ENCODE results near the gene LY6G5B.

The LY6G5B gene

DNA sequence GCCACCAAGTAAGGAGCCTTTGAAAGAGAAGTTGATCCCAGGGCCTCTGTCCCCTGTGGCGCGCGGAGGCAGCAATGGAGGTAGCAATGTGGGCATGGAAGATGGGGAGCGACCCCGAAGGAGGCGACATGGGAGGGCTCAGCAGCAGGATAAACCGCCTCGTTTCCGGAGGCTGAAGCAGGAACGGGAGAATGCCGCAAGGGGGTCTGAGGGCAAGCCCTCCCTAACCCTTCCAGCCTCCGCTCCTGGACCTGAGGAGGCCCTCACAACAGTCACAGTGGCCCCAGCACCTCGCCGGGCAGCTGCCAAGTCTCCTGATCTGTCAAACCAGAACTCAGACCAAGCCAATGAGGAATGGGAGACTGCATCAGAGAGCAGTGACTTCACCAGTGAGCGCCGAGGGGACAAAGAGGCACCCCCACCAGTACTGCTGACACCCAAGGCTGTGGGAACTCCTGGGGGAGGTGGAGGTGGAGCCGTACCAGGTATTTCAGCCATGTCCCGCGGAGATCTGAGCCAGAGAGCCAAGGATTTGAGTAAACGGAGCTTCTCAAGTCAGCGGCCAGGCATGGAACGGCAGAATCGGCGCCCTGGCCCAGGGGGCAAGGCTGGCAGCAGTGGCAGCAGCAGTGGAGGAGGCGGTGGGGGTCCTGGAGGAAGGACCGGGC lies 37.4 kb upstream of the LY6G5B start:
- TF ChIP-seq, protein P1, sequence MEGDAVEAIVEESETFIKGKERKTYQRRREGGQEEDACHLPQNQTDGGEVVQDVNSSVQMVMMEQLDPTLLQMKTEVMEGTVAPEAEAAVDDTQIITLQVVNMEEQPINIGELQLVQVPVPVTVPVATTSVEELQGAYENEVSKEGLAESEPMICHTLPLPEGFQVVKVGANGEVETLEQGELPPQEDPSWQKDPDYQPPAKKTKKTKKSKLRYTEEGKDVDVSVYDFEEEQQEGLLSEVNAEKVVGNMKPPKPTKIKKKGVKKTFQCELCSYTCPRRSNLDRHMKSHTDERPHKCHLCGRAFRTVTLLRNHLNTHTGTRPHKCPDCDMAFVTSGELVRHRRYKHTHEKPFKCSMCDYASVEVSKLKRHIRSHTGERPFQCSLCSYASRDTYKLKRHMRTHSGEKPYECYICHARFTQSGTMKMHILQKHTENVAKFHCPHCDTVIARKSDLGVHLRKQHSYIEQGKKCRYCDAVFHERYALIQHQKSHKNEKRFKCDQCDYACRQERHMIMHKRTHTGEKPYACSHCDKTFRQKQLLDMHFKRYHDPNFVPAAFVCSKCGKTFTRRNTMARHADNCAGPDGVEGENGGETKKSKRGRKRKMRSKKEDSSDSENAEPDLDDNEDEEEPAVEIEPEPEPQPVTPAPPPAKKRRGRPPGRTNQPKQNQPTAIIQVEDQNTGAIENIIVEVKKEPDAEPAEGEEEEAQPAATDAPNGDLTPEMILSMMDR (conservative IDR thresholded peaks at IDR 0.05; ENCODE audit: low read length), result no peak
- DNase-seq (ENCODE audit: low read depth), result no peak
- no peak overlapping the region for H3K4me3 ChIP-seq (ENCODE audit: low read length)

DNA sequence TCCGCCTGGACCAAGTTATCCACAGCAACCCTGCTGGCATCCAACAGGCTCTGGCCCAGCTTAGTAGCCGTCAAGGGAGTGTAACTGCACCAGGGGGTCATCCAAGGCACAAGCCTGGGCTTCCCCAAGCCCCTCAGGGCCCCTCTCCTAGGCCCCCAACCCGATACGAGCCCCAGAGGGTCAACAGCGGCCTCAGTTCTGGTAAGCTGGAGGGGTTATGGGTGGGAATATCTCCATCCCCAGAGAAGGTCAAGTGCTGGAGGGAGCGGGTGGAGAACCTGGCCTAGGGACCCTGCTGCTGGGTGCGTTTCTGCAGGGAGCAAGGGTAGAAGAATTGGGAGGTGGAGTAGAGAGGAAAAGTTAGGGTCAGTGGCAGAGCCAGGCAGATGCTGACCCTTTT lies 36.3 kb upstream of the LY6G5B start:
- TF ChIP-seq, protein P1 (conservative IDR thresholded peaks at IDR 0.05; ENCODE audit: low read length), result no peak

DNA sequence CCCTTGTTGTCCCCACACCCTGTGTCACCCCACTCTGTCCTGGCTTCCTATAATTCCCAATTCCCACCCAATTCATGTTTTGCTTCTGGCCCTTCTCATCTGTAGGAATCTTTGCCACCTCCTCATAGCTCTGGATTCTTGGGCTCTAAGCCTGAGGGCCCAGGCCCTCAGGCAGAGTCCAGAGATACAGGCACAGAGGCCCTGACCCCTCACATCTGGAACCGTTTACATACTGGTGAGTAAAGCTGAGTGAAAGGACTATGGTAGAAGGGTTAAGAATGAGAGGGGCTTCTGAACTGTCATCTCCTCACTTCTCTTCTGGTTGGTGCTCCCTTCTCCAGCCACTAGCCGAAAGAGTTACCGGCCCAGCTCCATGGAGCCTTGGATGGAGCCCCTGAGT lies 35.6 kb upstream of the LY6G5B start:
- no peak overlapping the region for H3K4me3 ChIP-seq (ENCODE audit: low read length)
- TF ChIP-seq, protein P1 (conservative IDR thresholded peaks at IDR 0.05; ENCODE audit: low read length), result no peak
- DNase-seq (ENCODE audit: low read depth), result no peak

More for the DNA sequence above, 36.3 kb upstream of the LY6G5B start:
- no peak for DNase-seq (ENCODE audit: low read depth)
- H3K4me3 ChIP-seq (ENCODE audit: low read length), result no peak overlapping the region

DNA sequence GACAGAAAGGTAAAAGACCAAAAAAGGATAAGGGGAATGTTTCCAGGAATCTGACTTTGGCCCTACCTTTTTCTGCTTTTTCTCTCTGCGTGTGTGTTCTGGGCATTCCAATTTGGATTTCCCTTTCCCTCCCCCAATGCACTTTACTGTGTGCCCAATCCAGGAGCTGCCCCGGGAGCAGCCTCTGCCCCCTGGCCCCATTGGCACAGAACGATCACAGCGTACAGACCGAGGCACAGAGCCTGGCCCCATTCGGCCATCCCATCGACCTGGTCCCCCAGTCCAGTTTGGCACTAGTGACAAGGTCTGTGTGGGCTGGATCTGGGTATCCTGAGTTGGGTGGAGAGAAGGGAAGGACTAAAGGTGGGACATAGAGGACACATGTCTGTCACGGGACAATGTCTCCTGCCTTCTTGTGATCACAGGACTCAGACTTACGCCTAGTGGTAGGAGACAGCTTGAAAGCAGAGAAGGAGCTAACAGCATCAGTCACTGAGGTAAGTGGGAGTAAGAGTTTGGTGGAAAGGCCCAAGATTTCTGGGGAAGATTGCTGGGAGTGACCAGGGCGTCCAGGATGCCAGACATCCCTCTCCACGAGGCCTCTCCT lies 34.7 kb upstream of the LY6G5B start:
- TF ChIP-seq, protein P1 (conservative IDR thresholded peaks at IDR 0.05; ENCODE audit: low read length), result no peak
- no peak for DNase-seq (ENCODE audit: low read depth)
- H3K4me3 ChIP-seq (ENCODE audit: low read length), result no peak overlapping the region

DNA sequence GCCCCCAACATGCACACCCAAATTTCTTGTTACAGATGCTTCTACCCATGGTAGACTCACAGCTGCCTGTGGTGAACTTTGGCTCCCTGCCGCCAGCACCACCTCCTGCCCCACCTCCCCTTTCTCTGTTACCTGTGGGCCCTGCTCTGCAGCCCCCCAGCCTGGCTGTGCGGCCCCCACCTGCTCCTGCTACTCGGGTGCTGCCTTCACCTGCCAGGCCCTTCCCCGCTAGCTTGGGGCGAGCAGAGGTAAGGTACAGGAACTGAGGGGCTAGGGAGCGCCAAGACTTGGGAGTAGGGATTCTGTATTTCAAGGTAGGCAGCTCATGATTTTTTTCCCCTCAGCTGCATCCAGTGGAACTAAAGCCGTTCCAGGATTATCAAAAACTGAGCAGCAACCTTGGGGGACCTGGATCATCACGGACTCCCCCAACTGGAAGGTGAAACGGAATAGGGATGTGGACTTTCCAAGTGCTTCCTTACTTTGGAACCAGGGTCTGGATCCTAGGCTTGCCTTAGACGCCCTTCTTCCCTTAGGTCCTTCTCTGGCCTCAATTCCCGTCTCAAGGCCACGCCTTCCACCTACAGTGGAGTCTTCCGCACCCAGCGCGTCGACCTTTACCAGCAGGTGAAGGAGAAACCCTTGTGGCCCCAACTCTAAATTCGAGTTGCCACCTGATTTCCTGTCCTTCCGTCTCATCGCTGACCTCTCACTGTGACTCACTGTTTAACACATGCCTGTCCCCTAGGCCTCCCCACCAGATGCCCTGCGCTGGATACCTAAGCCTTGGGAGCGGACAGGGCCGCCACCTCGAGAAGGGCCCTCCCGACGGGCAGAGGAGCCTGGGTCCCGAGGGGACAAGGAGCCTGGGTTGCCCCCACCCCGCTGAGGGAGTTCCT lies 32.8 kb upstream of the LY6G5B start:
- no peak for DNase-seq (ENCODE audit: low read depth)
- H3K4me3 ChIP-seq (ENCODE audit: low read length), result no peak overlapping the region
- TF ChIP-seq, protein P1 (conservative IDR thresholded peaks at IDR 0.05; ENCODE audit: low read length), result no peak

DNA sequence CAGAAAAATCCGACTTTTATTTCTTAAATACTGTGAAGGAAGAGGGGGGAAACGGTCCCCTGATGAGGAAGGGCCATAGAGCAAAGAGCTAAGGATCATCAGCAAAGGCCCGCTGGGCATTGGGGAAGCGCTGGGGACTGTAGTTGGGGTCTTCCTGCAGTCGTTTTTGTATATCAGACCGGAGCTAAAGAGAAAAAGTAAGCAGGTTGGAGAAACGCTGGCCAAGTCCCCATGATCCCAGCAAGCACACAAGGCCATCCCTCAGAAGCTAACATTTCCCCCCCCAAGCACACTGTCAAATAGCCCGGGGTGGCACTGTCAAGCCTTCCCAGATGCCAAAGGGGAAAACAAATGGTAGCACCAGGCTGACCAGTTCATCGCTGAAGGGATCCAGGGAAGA lies 30.7 kb upstream of the LY6G5B start:
- DNase-seq (ENCODE audit: low read depth), result no peak
- TF ChIP-seq, protein P1 (conservative IDR thresholded peaks at IDR 0.05; ENCODE audit: low read length), result no peak
- H3K4me3 ChIP-seq (ENCODE audit: low read length), result no peak overlapping the region

Measured in AG10803 (cell line).